HG03354 (cell line): ENCODE results near the gene EIF1AD.

ENCODE experiments used
- ATAC-seq: cut with Tn5 transposase; IDR thresholded peaks from one replicate; pipeline ENCODE4 v1.9.1; 2021; ENCODE audit warnings: mild to moderate bottlenecking; ENCODE audit not compliant: unreplicated experiment, poor library complexity, severe bottlenecking

EIF1AD gene

GRCh38 chr11:66006891-66007176 is 4.9 kb upstream of the EIF1AD start:
- no peak for ATAC-seq

- ATAC-seq, result no peak
These were observed 4.4 kb upstream of the EIF1AD start for GRCh38 chr11:66006134-66006890.

- no peak for ATAC-seq
These were observed 2.2 kb upstream of the EIF1AD start for GRCh38 chr11:66004186-66004585.

GRCh38 chr11:66003291-66003690 is 1.3 kb upstream of the EIF1AD start:
- ATAC-seq, result no peak

GRCh38 chr11:66002648-66003225 is 780 bp upstream of the EIF1AD start:
- peak; percentile 45 for ATAC-seq

- ATAC-seq, result no peak
These were observed 4.7 kb downstream of the EIF1AD start for GRCh38 chr11:65997286-65997685.

- no peak for ATAC-seq
These were observed 9.9 kb downstream of the EIF1AD start for GRCh38 chr11:65992056-65992455.

- ATAC-seq, result peak; percentile 98
These were observed 13.0 kb downstream of the EIF1AD start for GRCh38 chr11:65988791-65989592.

GRCh38 chr11:65987336-65987735 is 14.6 kb downstream of the EIF1AD start:
- ATAC-seq, result no peak

- ATAC-seq, result no peak
These were observed 18.4 kb downstream of the EIF1AD start for GRCh38 chr11:65983589-65983987.

GRCh38 chr11:65982824-65983588 is 19.0 kb downstream of the EIF1AD start:
- ATAC-seq, result no peak

- no peak for ATAC-seq
These were observed 19.8 kb downstream of the EIF1AD start for GRCh38 chr11:65981972-65982823.

GRCh38 chr11:65981101-65981740 is 20.7 kb downstream of the EIF1AD start:
- ATAC-seq, result no peak

GRCh38 chr11:65979261-65979759 is 22.6 kb downstream of the EIF1AD start:
- no peak for ATAC-seq

GRCh38 chr11:65978391-65979238 is 23.3 kb downstream of the EIF1AD start:
- no peak for ATAC-seq

- no peak for ATAC-seq
These were observed 24.2 kb downstream of the EIF1AD start for GRCh38 chr11:65977621-65978390.
